ENCODE data around the gene CNP. TPM values are rescaled to one million over a fixed set of nuclear protein-coding genes. Genes with fewer than 3 reads are reported as not detected.

Gene CNP
- total RNA-seq, 1 donor from 2014 or later, result 54.0 TPM

GRCh38 chr17:41972571-41973407 lies 6.2 kb downstream of the CNP start:
- H3K27ac ChIP-seq, result no peak overlapping the region
- intact Hi-C loops (cut with DNase I), result no loop called here
- H3K4me1 ChIP-seq, result peaks cover 93% of the 10 kb centered on the region
- H3K4me3 ChIP-seq, result no peak overlapping the region
- no peak for DNase-seq (ENCODE audit: extremely low spot score in 2 of 2)
- no peaks in the 10 kb centered on the region for H3K27me3 ChIP-seq
- no peaks in the 10 kb centered on the region for H3K9me3 ChIP-seq
- peaks cover 0 to 74% of the 10 kb centered on the region in 2 donors for H3K36me3 ChIP-seq
- TF ChIP-seq CTCF (IDR thresholded peaks at IDR 0.05) (no peak), POLR2AphosphoS5 (IDR thresholded peaks at IDR 0.05; ENCODE audit: insufficient read depth in 1 of 2, low read depth in 1 of 2) (peak in 1 of 2 donors; percentile 7), POLR2A (IDR thresholded peaks at IDR 0.05) (no peak)

GRCh38 chr17:41973408-41973811 lies 6.8 kb downstream of the CNP start:
- no peak for TF ChIP-seq POLR2A (IDR thresholded peaks at IDR 0.05)
- TF ChIP-seq CTCF (IDR thresholded peaks at IDR 0.05), result no peak
- peak in 1 of 2 donors; percentile 3 for TF ChIP-seq POLR2AphosphoS5 (IDR thresholded peaks at IDR 0.05; ENCODE audit: insufficient read depth in 1 of 2, low read depth in 1 of 2)
- Histone ChIP-seq H3K27ac (no peak overlapping the region), H3K9me3 (no peaks in the 10 kb centered on the region), H3K27me3 (no peaks in the 10 kb centered on the region), H3K4me3 (no peak overlapping the region), H3K36me3 (peaks cover 0 to 77% of the 10 kb centered on the region in 2 donors), H3K4me1 (peaks cover 93% of the 10 kb centered on the region)
- intact Hi-C loops (cut with DNase I), result no loop called here
- no peak for DNase-seq (ENCODE audit: extremely low spot score in 2 of 2)

GRCh38 chr17:41974031-41974430 lies 7.4 kb downstream of the CNP start:
- Histone ChIP-seq H3K4me3 (no peak overlapping the region), H3K27me3 (no peaks in the 10 kb centered on the region), H3K36me3 (peaks cover 0 to 76% of the 10 kb centered on the region in 2 donors), H3K4me1 (peaks cover 93% of the 10 kb centered on the region), H3K9me3 (no peaks in the 10 kb centered on the region), H3K27ac (no peak overlapping the region)
- intact Hi-C loops (cut with DNase I), result no loop called here
- DNase-seq (ENCODE audit: extremely low spot score in 2 of 2), result no peak
- no peak for TF ChIP-seq CTCF (IDR thresholded peaks at IDR 0.05)
- no peak for TF ChIP-seq POLR2AphosphoS5 (IDR thresholded peaks at IDR 0.05; ENCODE audit: insufficient read depth in 1 of 2, low read depth in 1 of 2)
- no peak for TF ChIP-seq POLR2A (IDR thresholded peaks at IDR 0.05)

- Histone ChIP-seq H3K9me3 (no peaks in the 10 kb centered on the region), H3K27me3 (no peaks in the 10 kb centered on the region), H3K4me3 (no peak overlapping the region), H3K4me1 (peaks cover 87% of the 10 kb centered on the region), H3K27ac (peak overlapping the region; percentile 71), H3K36me3 (peaks cover 0 to 71% of the 10 kb centered on the region in 2 donors)
- intact Hi-C loops (cut with DNase I), result no loop called here
- no peak for TF ChIP-seq POLR2AphosphoS5 (IDR thresholded peaks at IDR 0.05; ENCODE audit: insufficient read depth in 1 of 2, low read depth in 1 of 2)
- TF ChIP-seq CTCF (IDR thresholded peaks at IDR 0.05), result no peak
- no peak for TF ChIP-seq POLR2A (IDR thresholded peaks at IDR 0.05)
- DNase-seq (ENCODE audit: extremely low spot score in 2 of 2), result no peak
Measured at GRCh38 chr17:41974658-41975057, 8.1 kb downstream of the CNP start.

Measured in vagina (tissue), 2 donors.